HS-5 (cell line): Measurements from ENCODE around the gene WFDC10A.
"Not testable (repeated sequence)": the region's sequence is repeated elsewhere in the genome, so short reads cannot be mapped to it uniquely, and the experiment has no call there.

Experiments used
- DNase-seq: peaks from one replicate; pipeline ENCODE4 v3.0.0-alpha.2; 2012; ENCODE audit warnings: low read depth

WFDC10A gene

GRCh38 chr20:45649312-45649863, 19.8 kb downstream of the WFDC10A start:
- no peak for DNase-seq

- DNase-seq, result not testable (repeated sequence)
These were observed 22.2 kb downstream of the WFDC10A start for GRCh38 chr20:45651726-45652125.

- not testable (repeated sequence) for DNase-seq
These were observed 27.5 kb downstream of the WFDC10A start for GRCh38 chr20:45657038-45657437.

GRCh38 chr20:45670139-45670538, 40.6 kb downstream of the WFDC10A start, which contains the start of gene WFDC11:
Gene WFDC11, minus strand, starts transcription at chr20:45670239. Its CDS starts 19,639 bp downstream, at chr20:45650600.
- DNase-seq, result no peak

GRCh38 chr20:45672765-45673164, 43.2 kb downstream of the WFDC10A start:
- no peak for DNase-seq

- DNase-seq, result no peak
These were observed 50.1 kb downstream of the WFDC10A start for GRCh38 chr20:45679650-45680049.
